GM18507 (cell line): ENCODE measurements around the gene POLR3H.

Experiments used
- DNase-seq: peaks from one replicate; pipeline ENCODE4 v3.0.0; 2011; ENCODE audit warnings: low read depth; ENCODE audit not compliant: insufficient read length; ENCODE audit errors: extremely low spot score
- FAIRE-seq: peaks from 2 replicates; lab custom pipeline; 2011; peaks lifted over from hg19 to GRCh38; lab: Jason Lieb, UNC

The POLR3H gene

GRCh38 chr22:41540006-41540315 lies 4.3 kb downstream of the POLR3H start:
- FAIRE-seq (no peak), DNase-seq (no peak)

- DNase-seq (no peak), FAIRE-seq (no peak)
Observed at GRCh38 chr22:41539146-41540005, 4.9 kb downstream of the POLR3H start.

- no peak for FAIRE-seq
- no peak for DNase-seq
Observed at GRCh38 chr22:41538583-41538982, 5.7 kb downstream of the POLR3H start.

- DNase-seq: no peak
- no peak for FAIRE-seq
Observed at GRCh38 chr22:41537203-41537602, 7.1 kb downstream of the POLR3H start.

GRCh38 chr22:41535244-41535643 lies 9.0 kb downstream of the POLR3H start:
- FAIRE-seq (no peak), DNase-seq (no peak)

- no peak for FAIRE-seq
Observed at GRCh38 chr22:41534219-41534618, 10.1 kb downstream of the POLR3H start.

GRCh38 chr22:41532908-41533825 lies 11.1 kb downstream of the POLR3H start:
- peak; percentile 77 for FAIRE-seq
- peak; percentile 54 for DNase-seq

More at GRCh38 chr22:41534219-41534618, 10.1 kb downstream of the POLR3H start:
- DNase-seq: no peak

- FAIRE-seq: no peak
Observed at GRCh38 chr22:41531715-41532477, 12.4 kb downstream of the POLR3H start.

GRCh38 chr22:41530890-41531714 lies 13.2 kb downstream of the POLR3H start:
- no peak for FAIRE-seq

More at GRCh38 chr22:41531715-41532477, 12.4 kb downstream of the POLR3H start:
- no peak for DNase-seq

GRCh38 chr22:41528938-41529561 lies 15.2 kb downstream of the POLR3H start:
- DNase-seq: no peak
- FAIRE-seq: no peak

More at GRCh38 chr22:41530890-41531714, 13.2 kb downstream of the POLR3H start:
- no peak for DNase-seq

GRCh38 chr22:41528132-41528766 lies 16.0 kb downstream of the POLR3H start:
- FAIRE-seq (no peak), DNase-seq (no peak)

- FAIRE-seq: peak; percentile 77
Observed at GRCh38 chr22:41526830-41527799, 17.2 kb downstream of the POLR3H start.

GRCh38 chr22:41526226-41526829 lies 17.9 kb downstream of the POLR3H start:
- DNase-seq (no peak), FAIRE-seq (no peak)

More at GRCh38 chr22:41526830-41527799, 17.2 kb downstream of the POLR3H start:
- no peak for DNase-seq

GRCh38 chr22:41525450-41526225 lies 18.6 kb downstream of the POLR3H start:
- no peak for FAIRE-seq
- DNase-seq: no peak

- DNase-seq (no peak), FAIRE-seq (no peak)
Observed at GRCh38 chr22:41524809-41525449, 19.3 kb downstream of the POLR3H start.
